SK-MEL-5 (cell line): ENCODE measurements around the gene ZNRF3. TPM values are rescaled to one million over a fixed set of nuclear protein-coding genes. Genes with fewer than 3 reads are reported as not detected.
"Not testable (repeated sequence)": the region's sequence is repeated elsewhere in the genome, so short reads cannot be mapped to it uniquely, and the experiment has no call there.

Source experiments
- DNase-seq: peaks from one replicate; pipeline ENCODE4 v3.0.0-alpha.2; 2016; ENCODE audit warnings: low read depth, low spot score
- in situ Hi-C: cut with HindIII; loops from 2 replicates; pipeline ENCODE4 v1.10.0; 2016; ENCODE audit warnings: low sequenced_read_pairs, high pct_unique_total_duplicates, low pct_unique_long_range_greater_than_20kb
- total RNA-seq: library from RNA; depleted of rRNA; stranded (reverse); fragments of >200 nt; shearing (Covaris generic); gene quantifications from 2 replicates; pipeline ENCODE4 v1.2.3, GENCODE V29; 2014

The ZNRF3 gene
- total RNA-seq, 1 experiment from 2014 or later = 4.3 TPM

DNA sequence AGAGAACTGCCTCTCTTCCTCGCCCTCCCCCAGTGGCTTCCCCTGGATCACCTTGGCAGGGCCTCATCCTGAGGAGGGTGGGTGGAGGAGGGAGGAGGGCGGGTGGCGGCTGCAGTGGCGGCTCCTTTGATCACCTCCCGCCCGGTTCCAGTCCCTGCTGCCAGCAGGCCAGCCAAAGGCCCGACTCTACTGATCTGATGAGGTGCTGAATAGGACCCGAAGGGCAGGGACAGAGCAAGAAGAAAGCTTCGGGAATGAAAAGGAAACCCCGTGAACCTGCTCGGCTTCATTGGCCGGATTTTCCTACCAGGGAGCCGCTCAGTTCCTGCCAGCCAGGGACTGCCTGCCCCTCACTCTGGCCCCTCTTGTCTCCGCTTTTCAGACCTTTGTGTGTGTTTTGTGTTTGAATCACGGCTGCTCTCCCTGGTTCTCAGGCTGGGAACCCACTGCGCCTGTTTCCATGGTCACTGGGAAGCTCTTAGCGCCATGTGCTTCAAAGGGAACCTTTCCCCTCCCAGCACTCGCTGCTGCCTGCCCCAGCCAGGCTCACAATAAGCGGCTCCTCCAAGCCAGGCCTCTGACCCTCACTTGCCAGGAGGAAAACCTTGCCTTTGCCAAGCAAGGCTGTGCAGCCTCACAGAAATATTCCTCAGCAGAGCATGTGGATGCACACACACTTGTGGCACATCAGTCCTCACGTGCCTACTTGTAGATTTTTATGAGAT lies 121.4 kb downstream of the ZNRF3 start:
- DNase-seq = no peak
- in situ Hi-C loops = no loop called here

DNA sequence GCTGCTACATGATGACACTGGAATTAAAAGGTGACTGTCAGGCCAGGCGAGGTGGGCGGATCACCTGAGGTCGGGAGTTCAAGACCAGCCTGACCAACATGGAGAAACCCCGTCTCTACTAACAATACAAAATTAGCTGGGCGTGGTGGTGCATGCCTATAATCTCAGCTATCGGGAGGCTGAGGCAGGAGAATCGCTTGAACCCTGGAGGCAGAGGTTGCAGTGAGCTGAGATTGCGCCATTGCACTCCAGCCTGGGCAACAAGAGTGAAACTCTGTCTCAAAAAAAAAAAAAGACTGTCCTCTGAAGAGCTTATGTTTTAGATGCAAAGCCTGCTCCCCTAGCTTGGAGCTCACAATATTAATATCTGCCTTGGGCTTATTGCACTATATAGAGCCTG lies 122.4 kb downstream of the ZNRF3 start:
- DNase-seq, in situ Hi-C loops: not testable (repeated sequence)

DNA sequence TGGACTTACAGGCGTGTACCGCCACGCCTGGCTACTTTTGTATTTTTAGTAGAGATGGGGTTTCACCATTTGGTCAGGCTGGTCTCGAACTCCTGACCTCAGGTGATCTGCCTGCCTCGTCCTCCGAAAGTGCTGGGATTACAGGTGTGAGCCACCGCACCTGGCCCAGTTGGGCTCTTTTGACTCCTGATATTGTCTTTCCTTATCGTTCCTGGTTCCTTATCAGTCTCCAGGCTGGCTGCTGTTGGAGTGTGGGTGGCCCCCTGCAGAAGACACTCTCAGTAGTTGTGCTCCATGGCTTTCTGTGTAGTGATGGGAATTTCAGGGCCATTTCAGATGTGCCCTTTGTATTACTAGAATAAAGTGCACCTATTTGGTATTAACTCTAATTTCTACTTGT lies 123.0 kb downstream of the ZNRF3 start:
- in situ Hi-C loops = no loop called here
- no peak for DNase-seq

DNA sequence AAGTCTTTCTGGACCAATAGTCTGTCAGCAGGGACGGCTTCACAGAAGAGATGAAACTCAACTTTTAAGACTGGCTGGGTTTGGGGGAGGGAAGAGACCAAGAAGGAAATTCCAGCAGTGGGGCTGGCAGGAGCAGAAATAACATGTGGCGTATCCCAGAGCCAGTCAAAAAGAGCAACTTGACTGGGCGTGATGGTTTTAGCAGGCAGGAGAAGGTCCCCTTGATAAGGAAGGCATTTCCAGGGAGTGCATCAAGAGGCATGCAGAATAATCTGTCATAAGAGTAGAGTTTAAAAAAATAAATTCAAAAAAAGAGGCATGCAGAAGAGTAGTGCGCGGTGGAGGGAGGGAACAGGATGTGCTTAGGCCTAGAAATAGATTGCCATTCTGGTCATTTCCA lies 125.8 kb downstream of the ZNRF3 start:
- no peak for DNase-seq
- in situ Hi-C loops = no loop called here

DNA sequence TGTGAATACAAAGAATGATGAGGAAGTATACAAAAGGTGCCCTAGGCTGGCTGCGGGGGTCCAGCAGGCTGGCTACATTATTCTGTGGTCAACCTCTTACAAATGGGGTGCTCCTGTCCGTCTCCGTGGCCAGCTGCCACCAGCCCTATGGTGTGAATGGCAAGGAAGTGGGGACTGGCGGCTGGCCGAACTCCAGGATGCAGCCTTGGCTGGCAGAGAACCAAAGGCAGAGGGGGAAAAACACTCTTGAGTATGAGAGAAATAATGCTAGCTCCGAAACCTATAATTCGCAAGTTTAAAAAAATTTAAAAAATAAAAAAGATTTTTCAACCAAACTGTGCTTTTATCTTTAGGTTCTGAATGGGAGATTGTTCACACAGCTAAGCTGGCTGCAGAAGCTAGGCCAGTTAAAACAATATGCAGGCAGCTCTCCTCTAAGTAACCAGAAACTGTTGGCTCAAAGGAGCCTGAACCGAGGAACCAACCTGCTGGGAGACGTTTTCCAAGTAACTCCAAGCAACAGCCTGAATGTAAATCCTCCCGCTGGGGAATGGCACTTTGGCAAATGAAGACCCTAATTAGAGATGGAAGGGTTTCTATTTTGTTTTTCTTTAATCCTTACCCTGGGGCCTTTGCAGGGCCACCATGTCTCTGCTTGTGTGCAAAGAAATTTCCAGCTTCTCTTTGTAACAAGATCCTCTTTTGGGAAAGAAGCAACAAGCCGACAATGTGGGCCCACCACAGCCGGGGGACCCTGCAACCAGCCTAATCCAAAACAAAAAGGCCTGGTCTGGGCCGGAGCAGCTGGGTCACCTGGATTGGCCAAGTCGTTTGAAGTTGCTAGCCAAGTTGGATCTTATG lies 128.1 kb downstream of the ZNRF3 start:
- no peak for DNase-seq
- in situ Hi-C loops = no loop called here

DNA sequence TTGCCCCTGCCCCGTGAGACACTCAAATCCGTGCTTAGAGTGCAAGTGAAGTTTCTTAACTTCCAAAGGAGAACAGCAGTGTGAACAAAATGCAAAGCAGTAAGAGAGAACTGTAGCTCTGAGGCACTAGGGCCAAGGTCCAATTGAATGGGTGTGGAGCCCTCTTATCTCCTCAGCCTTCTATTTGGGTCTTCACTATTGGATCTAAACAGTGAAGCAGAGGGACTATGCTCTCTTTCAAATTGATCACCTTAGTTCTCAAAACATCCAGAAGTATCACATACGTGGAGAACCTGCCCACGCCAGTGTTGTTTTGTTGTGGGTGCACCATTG lies 128.7 kb downstream of the ZNRF3 start:
- in situ Hi-C loops = no loop called here
- no peak for DNase-seq

DNA sequence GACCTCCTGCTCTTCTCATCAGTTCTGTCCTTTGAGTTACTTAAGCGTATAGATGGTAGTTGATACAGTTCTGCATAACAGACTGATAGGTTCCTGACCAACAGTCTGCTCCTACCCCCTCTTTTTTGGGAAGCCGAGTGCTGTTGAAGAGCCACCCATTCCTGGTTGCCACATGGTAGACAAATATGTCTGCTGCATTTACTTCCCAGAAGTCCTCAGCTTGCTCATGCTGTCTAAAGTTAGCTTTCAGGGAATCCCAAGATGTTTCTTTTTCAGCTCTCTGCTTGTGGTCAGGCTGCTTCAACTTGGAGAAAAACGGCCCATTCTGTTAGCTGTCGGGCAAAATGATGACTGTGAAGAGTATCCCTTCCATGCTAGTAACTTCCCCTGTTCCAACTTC lies 129.6 kb downstream of the ZNRF3 start:
- in situ Hi-C loops = no loop called here
- DNase-seq = no peak

DNA sequence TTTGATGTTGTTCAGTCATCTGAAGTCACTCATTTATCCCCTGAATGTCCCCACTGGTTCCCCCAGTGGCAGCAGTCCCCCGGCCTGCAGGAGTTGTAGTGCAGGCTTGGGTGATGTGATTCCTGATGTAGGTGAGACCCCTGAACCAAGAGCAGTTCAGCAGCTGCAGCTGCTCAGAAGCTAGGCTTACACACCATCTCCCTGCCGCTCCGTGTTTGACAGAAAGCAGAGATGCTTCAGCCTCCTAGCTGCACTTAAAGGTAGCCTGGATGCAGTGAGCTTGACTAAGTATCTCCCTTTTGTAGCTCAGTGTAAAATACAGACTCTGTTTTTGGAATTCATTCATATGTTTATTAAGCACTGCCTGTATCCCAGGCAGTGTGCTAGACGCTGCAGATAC lies 130.9 kb downstream of the ZNRF3 start:
- DNase-seq = no peak
- in situ Hi-C loops = no loop called here

DNA sequence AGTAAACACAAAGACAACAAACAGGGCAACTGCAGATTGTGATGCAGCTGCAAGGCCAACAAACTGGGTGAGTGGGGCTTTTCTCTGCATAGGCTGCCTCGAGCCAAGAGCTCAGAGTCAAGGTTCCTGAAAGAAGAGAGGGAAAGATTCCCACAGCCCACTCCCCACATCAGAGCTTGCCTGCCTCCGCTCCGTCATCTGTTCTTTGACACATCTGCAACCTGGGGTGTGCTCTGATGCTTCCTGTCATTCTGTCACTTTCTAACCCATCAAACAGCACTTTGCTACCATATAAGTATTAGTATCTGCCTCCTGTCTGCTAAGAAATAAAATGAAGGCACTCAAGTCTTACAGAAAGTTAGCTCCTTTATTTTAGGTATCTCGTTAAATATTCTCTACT lies 131.4 kb downstream of the ZNRF3 start:
- DNase-seq = no peak
- in situ Hi-C loops = no loop called here

DNA sequence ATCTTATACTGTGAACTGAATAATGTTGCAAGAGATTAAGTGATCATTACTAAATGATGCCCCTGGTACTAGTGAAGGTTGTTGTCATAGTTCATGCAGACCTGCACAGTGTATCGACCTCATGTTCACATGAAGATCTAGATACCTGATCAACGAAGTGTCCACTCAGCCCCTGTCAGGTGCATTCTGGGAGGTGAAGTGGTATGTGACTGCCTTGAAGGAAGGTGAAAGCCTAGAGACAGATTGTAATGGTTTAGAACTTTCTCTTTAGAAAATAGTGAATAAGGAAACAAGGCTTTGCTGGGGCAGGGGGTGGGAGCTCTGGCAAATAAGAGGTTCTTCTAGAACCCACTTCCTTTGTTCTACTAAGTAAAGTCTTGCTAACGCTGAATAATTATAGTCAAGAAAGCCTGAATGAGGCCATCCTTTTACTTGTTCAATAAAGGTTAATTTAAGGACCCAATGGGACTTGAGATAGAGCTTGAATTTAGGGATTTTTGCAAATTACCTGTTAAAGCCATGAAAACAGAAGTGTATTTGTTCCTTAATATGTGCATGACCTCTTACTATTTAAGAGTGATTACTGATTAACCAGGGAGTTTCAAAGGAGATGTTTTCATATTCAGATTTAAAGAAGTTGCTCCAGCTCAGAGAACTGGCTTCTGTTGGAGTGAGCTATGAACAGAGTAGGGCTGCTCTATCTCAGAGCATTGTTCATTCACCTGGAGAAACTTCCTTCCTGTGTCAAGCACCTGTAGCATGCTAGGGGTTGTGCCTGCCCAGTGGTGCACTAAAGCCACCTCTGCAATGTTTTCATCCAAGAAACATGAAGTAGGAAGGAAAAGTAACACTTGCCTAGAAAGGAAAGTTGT lies 132.9 kb downstream of the ZNRF3 start:
- DNase-seq = no peak
- in situ Hi-C loops = no loop called here

DNA sequence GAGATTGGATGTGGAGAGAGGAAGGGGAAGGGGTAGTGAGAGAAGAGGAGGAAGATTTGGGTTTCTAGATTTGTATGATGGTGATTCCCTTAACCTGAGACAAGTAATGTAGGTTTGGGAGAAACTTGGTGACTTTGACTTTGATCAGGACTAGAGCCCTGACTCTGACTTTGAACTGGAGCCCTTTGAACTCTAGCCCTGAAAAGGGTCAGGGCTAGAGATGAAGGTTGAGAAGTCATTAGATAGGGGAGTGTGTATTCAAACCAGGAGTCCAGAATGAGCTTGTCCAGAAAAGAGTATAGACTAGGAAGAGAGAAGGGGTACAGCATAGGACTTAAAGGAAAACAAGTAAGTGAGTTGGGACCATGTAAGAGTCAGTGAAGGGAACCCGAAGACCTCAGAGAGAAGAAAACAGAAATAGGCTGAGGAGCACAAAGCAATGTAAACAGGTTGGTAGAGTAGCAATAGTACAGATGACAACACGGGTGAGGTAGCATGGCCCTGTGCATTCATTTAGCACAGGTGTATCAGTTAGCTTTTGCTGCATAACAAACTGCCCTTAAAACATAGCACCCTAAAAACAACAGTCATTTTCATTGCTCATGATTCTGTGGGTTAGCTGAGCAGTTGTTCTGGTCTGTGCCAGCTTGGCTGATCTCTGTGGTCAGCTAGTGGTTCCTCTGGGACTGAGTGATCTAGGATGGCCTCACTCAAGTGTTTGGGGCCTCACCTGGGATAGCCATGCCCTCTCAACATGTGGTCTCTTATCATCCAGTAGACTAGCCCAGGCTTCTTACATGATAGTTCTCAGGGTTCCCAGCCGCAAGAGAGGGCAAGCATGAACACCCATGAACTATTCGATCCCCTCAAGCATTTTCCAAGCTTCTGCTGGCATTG lies 135.2 kb downstream of the ZNRF3 start:
- no peak for DNase-seq
- in situ Hi-C loops = no loop called here

DNA sequence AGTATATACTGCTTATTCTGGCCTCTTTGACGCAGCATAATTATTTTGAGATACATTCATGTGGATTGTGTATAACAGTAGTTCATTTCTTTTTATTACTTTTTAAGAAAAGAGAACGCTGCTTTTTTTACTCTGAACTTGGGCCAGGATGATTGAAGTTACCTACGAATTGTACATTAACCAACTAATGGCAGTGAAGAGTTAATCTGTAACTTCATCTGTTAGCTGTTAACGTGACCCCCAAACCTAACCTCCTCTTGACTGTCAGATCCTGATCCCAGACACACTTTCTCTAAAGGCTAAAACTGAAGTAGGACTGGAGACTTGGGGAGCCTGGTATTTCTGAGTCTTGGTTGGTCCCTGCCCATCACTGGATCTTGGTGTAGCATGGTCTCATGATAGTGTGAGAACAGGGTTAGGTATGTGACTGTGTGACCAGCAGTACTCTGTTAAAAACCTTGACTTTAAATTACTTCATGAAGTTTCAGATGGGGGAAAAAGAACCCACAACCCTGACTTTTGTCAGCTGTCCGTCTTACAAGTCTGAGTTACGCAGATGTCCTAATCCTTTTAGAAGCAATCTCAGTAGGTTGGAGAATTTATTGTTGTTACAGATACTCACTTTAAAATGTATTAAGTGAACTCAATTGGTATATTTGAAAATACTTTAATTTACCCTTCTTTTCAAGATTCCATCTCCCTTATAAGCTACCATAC lies 138.9 kb downstream of the ZNRF3 start:
- DNase-seq = no peak
- in situ Hi-C loops = no loop called here

DNA sequence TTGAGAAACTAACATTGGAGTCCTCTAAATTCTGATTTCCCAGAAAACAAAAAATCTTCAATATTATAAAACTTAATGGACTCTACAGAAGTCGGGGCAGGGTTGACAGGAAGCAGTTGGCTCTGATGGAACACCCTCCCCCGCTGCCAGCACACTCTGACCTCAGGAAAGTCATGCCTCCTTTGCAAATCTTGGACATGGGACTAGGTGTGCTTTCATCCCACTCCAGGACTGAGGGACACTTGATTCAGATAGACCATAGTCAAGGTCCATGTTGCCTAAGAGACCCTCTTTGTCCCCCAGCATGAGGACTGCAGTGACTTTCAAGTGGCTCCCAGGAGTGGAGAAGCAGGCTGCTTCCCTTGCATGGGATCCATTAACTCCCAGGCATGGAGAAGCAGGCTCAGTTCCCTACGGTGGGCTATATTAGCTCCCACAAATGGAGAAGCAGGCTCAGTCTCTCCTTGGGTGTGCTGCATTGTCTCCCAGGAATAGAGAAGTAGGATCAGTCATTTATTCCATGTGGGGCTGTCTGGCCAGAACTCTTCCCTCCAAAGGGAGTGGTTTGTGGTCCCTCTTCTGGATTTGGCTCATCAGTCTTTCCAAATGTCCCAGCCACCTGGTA lies 139.9 kb downstream of the ZNRF3 start:
- in situ Hi-C loops = no loop called here
- DNase-seq = no peak

DNA sequence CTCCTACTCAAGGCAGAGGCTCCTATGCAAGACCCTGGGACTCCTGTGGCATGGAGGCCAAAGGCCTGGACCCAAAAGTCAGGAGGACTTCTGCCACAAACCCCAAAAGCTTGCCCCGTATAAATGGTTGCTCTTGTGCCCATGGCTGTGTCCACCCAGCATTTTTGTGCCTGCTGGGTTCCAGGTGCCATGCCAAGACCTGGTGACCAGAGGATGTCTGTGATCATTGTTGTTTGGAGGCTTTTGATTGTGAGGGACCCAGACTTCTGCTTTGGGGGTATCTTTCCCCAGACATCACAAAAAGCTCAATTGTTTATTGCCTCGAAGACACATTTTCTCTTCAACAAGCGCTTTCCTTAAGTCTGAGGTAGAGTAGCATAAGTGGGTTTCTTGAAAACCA lies 143.2 kb downstream of the ZNRF3 start:
- DNase-seq = no peak
- in situ Hi-C loops = no loop called here

DNA sequence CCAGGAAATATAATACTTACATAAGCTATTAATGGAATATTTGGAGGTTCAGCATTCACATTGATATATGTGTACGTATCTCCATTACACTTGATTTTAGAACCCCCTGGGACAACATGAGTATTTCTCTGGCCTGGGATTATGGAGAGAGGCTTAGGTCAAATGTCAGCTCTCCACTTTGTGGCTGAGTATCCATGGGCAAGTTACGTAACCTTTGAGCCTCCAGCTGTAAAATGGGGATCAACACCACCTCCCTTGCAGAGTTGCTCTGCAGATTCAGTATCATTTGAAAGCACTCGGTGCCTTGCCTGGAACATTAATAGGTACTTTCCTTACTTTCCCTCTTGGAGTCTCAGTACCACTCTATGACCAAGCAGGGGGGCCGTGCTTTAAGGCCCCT lies 145.1 kb downstream of the ZNRF3 start:
- no peak for DNase-seq
- in situ Hi-C loops = no loop called here

DNA sequence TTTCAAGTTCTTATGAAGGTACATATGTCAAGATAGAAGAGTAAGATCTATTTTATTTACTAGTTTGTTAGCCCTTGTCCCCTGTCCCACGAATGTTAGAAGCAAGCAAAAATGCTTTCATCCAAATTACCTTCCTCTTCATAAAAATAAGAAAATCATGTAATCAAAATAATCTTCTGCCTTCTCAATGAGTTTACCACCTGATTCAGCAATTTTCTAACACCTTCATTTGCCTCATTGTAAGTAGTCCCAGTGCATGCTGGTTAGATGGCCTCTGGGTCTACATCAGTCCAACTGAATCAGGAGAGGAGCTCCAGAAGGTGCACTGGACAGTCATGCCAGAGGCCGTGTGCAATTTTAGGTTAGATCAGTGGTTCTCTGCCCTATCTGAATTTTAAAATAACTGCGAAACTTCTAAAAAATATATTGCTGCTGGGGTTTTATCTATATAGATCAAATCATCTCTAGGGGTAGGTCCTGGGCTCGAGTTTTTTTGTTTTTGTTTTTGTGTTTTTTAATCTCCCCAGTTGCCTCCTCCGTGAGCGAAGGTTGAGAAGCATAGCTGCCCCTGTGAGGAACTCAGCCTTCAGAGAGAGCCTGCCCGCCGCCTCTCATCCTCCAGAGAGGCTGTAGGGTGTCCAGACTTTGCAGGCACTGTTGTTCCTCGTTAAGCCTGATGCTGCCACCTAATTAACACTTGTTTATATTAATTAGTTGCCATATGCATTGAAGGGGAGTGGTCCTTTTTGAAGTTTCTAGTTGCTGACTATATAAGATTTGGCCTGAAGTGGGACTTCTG lies 146.0 kb downstream of the ZNRF3 start:
- no peak for DNase-seq
- in situ Hi-C loops = no loop called here
